ENCODE measurements around the gene GPR84. TPM values are rescaled to one million over a fixed set of nuclear protein-coding genes. Genes with fewer than 3 reads are reported as not detected.

Gene GPR84
- total and polyA plus RNA-seq, 2 of the 8 experiments (the other 6 are each of a cell fraction or from before 2014, with no cell fraction given), result 0.09 TPM; not detected in 1

- Histone ChIP-seq H3K23me2 (ENCODE audit: low read depth, low read length) (no peaks in the 10 kb centered on the region), H2AK5ac (ENCODE audit: low read depth, low read length) (no peak overlapping the region), H2BK12ac (ENCODE audit: low read depth, low read length) (no peak overlapping the region), H3K23ac (ENCODE audit: insufficient read length) (no peak overlapping the region), H2BK20ac (ENCODE audit: low read length) (no peak overlapping the region), H3K9me3 (ENCODE audit: insufficient read depth in 2 of 2, low read depth in 1 of 2, low read length in 1 of 2) (no peaks in the 10 kb centered on the region), H3K4me1 (replicated peaks in 1 of 4; ENCODE audit: control insufficient read depth in 3 of 4, insufficient read depth in 4 of 4, low read length in 3 of 4) (peaks cover 0 to 12% (median 9%) of the 10 kb centered on the region in 4 experiments; a peak in 6 of 7 replicates), H4K8ac (ENCODE audit: extremely low read depth, insufficient read depth, low read length) (no peak overlapping the region), H3K79me2 (ENCODE audit: control insufficient read depth in 1 of 2, insufficient read depth in 2 of 2, low read length in 2 of 2) (no peaks in the 10 kb centered on the region), H2BK15ac (ENCODE audit: low read length) (no peak overlapping the region), H3K36me3 (ENCODE audit: control insufficient read depth in 2 of 4, insufficient read depth in 4 of 4, low read length in 3 of 4) (peaks cover 6 to 27% (median 11%) of the 10 kb centered on the region in 4 experiments; a peak in 7 of 8 replicates), H3K18ac (ENCODE audit: extremely low read depth, low read length) (no peak overlapping the region), H3K27ac (ENCODE audit: low read depth, low read length) (no peak overlapping the region), H3K4me2 (ENCODE audit: insufficient read depth in 1 of 2, low read depth in 2 of 2, low read length in 2 of 2) (no peak overlapping the region), H3K56ac (replicated peaks; ENCODE audit: insufficient read length, low read depth, low read length) (no peak overlapping the region), H3K4ac (replicated peaks; ENCODE audit: insufficient read length, low read depth, low read length) (no peak overlapping the region), H4K20me1 (replicated peaks in 1 of 2; ENCODE audit: control insufficient read depth in 1 of 2, insufficient read depth in 2 of 2, low read length in 2 of 2) (peaks cover 0 to 2% of the 10 kb centered on the region in 2 experiments), H2AFZ (ENCODE audit: low read length) (no peak overlapping the region), H3K4me3 (ENCODE audit: extremely low read depth in 1 of 4, insufficient read depth in 2 of 4, low read depth in 3 of 4, low read length in 4 of 4) (no peak overlapping the region), H3K79me1 (ENCODE audit: low read depth, low read length) (no peaks in the 10 kb centered on the region), H3K14ac (ENCODE audit: insufficient read length) (no peak overlapping the region), H4K91ac (replicated peaks; ENCODE audit: insufficient read length, low read length) (no peak overlapping the region), H4K5ac (ENCODE audit: insufficient read length, low read depth, low read length) (no peak overlapping the region), H2BK5ac (ENCODE audit: low read depth, low read length) (no peak overlapping the region), H3K9ac (replicated peaks in 1 of 4; ENCODE audit: extremely low read depth in 1 of 4, low read depth in 3 of 4, low read length in 3 of 4) (no peak overlapping the region), H2BK120ac (replicated peaks; ENCODE audit: low read depth, low read length) (no peak overlapping the region), H3K27me3 (replicated peaks in 1 of 4; ENCODE audit: control insufficient read depth in 3 of 4, extremely low read depth in 1 of 4, insufficient read depth in 3 of 4, low read length in 3 of 4) (peaks cover 0 to 4% (median 0%) of the 10 kb centered on the region in 4 experiments; a peak in 2 of 7 replicates)
- ChIA-PET POLR2A (ENCODE audit: partially characterized antibody) (interaction anchor here (1.4 kb wide), 1 partner anchor 31 kb away, joined by 4 read pairs; no protein-coding TSS in a partner anchor), CTCF (ENCODE audit: partially characterized antibody) (interaction anchor here (0.6 to 12.3 kb wide), 8 partner anchors 9 to 1340 kb away, joined by 3 to 742 read pairs (median 14); partner anchors contain the start of genes ITGA5 and ZNF385A)
- TF ChIP-seq JUN (IDR thresholded peaks at IDR 0.05; ENCODE audit: low read depth, low read length) (no peak), ASH2L (IDR thresholded peaks at IDR 0.05; ENCODE audit: low read length) (no peak), SIX5 (IDR thresholded peaks at IDR 0.05; ENCODE audit: low read depth, low read length) (no peak), CREB1 (IDR thresholded peaks at IDR 0.05) (no peak), KDM5A (IDR thresholded peaks at IDR 0.05; ENCODE audit: low read length) (no peak), ATF3 (IDR thresholded peaks at IDR 0.05; ENCODE audit: insufficient read depth, low read depth, low read length) (no peak), TCF12 (IDR thresholded peaks at IDR 0.05; ENCODE audit: low read depth, low read length) (no peak), GTF2F1 (IDR thresholded peaks at IDR 0.05; ENCODE audit: borderline replicate concordance, low read depth, low read length) (no peak), ZNF274 (IDR thresholded peaks at IDR 0.05; ENCODE audit: borderline replicate concordance, extremely low read depth, low read length) (no peak)
- no peak for FAIRE-seq
- DNase-seq (ENCODE audit: low read depth in 1 of 2, low spot score in 2 of 2), result no peak
- WGBS, 2 experiments (ENCODE audit: extremely low coverage in 1 of 2, insufficient coverage in 1 of 2, insufficient read length in 1 of 2, insufficient replicate concordance in 2 of 2, low coverage in 1 of 2, low lambda C conversion rate in 2 of 2, missing lambda C conversion rate in 1 of 2), result 100% methylated on average over 1 of the region's 1 CpG; no CpG with 5 or more reads in 1 of the 2 experiments
Observed at GRCh38 chr12:54397157-54397556, 32.9 kb upstream of the GPR84 start.

Measured in H1 (cell line).